HG02588 (cell line): ENCODE data around the gene MME.
"Not testable (repeated sequence)": the region's sequence is repeated elsewhere in the genome, so short reads cannot be mapped to it uniquely, and the experiment has no call there.

Source experiments
- ATAC-seq: cut with Tn5 transposase; IDR thresholded peaks from one replicate; pipeline ENCODE4 v1.9.1; 2021; ENCODE audit warnings: mild to moderate bottlenecking, moderate library complexity; ENCODE audit not compliant: unreplicated experiment

The MME gene

GRCh38 chr3:155190691-155191090 is 110.6 kb downstream of the MME start:
- no peak for ATAC-seq

GRCh38 chr3:155192957-155193746 is 113.0 kb downstream of the MME start:
- no peak for ATAC-seq

- no peak for ATAC-seq
Measured at GRCh38 chr3:155193868-155194267, 113.7 kb downstream of the MME start.

GRCh38 chr3:155194973-155195957 is 115.1 kb downstream of the MME start:
- ATAC-seq, result no peak

DNA sequence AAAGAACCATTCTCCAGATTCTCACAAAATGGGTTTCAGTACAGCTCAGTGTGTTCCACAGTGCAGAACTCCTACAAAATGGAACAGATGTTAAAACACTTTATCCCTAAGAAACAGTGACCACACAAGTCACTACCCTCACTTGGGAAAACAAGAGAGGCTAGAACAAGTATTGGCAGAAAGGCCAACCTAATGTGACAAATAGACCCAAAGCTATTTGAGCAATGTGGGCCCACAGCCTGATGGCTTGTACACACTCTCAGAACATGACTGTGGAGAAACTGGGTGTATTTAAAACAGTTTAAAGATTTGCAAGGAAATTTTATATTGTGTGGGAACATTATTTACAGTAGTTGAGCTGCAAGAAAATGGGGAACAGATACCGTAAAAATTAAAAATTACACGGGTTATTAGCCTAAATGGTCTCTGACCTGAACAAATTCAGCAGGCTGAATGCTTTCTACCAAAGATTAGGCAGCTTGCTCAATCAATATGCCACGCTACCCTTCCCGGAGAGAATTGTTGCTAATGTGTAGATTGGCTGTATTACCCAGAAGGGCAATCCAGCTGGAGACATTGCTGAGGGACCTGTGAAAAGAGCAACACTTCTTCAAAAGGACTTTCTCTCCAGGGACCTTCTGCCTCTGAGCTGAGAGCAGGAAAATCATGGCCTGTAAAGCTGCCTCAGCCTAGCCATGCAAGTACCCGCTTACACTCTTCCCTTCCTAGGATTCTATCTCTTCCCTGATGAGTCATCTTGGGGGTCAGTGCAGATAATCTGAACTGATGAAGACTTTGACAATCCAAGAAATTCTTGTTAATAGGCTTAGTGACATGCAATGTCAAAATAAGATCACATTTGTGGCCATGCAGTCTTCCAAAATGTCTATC is 116.3 kb downstream of the MME start:
- no peak for ATAC-seq

GRCh38 chr3:155197786-155198185 is 117.7 kb downstream of the MME start:
- no peak for ATAC-seq

DNA sequence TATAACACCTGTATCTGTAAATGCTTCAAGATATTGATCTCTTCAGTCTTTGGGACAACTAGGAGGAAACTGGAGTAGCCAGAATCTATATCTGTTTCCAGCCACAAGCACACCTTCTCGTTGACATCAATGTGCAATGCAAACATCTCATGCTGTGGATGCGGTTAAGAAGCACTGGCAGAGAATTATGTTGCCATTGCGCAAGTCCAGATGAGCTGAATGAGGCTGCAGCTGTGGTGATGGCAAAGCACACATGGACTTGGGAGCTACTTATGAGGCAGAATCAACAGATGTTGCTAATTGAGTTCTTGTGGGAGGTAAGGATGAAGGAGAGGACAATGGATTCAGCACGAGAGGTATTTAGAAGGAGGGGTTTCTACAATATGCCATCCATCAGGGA is 122.5 kb downstream of the MME start:
- ATAC-seq, result no peak

GRCh38 chr3:155204851-155205250 is 124.7 kb downstream of the MME start:
- ATAC-seq, result no peak

- ATAC-seq, result no peak
Measured at GRCh38 chr3:155208183-155208800, 128.2 kb downstream of the MME start.

DNA sequence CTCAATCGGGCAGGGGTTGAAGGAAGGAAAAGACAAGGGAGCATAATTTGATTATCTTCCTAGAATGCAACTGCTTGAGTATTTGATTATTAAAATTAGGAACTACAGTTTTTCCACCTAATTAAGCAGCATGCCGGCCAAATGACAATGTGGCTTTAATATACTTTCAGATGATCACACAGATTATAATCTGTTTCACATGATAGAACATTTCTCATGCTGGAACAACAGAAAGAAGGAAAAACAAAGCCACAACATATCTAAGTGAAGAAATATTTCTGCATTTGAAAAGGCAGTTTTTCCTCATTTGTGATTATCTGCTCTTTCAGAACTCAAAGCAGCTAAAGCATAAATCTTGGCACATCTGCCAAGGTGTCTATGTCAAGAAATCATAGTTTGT is 130.6 kb downstream of the MME start:
- no peak for ATAC-seq

DNA sequence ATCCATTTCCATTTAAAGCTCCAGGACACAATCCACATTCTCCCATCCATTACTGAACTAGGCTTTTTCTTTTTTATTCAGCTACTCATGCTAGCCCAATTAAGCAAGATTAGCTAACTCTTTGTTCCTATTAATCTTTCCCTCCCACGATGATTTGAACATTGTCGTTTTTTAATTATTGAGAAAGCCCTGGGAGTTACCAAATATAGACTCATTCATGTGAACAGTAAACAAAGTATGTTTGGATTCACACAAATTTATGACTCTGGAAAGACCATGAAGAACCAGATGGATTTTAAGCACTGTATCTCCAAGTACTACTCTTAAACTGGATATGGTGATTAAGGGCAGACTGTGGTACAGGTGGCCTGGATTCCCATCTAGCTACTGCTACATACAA is 131.1 kb downstream of the MME start:
- no peak for ATAC-seq

GRCh38 chr3:155211940-155212339 is 131.8 kb downstream of the MME start:
- no peak for ATAC-seq

DNA sequence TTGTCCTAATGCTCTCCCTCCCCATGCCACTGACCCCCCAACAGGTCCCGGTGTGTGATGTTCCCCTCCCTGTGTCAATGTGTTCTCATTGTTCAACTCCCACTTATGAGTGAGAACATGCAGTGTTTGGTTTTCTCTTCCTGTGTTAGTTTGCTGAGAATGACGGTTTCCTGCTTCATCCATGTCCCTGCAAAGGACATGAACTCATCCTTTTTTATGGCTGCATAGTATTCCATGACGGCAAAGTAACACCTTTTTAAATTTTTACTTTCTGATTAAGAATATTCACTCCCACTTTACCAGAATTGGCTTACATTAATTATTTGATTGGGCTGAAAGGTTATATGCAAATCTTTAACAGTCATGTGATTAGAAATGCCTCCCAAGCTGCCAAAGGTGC is 135.9 kb downstream of the MME start:
- not testable (repeated sequence) for ATAC-seq

DNA sequence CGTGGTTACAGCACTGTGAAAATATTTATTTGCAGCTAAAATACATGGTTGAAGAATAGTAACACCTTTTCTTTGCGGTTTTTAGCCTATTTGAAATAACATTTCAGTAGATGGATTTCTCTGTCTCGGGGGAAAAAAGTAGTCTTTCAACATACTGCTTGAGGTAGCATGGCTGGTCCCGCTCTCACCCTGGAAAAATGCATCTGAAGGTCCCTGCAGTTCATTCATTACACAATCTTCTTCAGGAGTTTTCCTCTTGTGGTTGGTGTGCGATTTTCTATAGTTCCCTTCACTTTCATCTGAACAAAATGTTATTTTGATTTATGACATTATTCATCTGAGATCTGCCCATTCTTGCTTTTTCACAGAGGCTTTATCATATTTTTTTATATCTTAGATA is 137.5 kb downstream of the MME start:
- no peak for ATAC-seq

DNA sequence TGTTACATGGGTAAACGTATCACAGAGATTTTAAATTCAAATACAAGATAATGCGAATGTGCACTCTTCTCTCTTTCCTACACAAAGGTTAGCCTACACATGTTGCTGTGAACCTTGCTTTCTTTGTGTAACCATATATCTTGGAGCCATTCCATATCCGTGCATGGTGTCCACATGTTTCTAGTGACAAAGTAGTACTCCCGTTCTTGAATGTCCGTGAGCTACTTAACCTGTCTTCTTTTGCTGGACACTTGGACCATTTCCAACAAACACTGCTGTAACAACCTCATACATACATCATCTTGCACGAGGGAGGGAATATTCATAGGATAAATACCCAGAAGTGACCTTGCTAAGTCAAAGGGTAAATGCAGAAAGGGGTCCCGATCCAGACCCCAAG is 138.3 kb downstream of the MME start:
- ATAC-seq, result no peak

GRCh38 chr3:155219106-155219505 is 139.0 kb downstream of the MME start:
- no peak for ATAC-seq

DNA sequence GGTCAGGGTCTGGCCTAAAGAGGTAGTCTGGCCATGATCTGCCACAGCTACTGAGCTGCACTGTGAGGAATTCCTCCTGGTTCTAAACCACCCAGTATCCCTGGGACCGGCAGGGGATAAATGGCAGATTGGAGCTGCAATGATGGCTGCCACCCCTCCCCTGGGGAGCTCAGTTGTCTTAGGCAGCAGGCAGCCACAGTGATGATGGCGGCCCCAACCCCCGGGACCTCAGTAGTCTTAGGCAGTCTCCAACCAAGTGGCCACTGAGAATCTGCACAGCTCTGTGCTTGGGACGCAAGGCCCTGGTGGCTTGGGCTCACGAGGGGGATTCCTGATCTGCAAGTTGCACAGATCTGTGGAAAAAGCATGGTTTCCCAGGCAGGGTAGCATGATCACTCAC is 145.3 kb downstream of the MME start:
- no peak for ATAC-seq

- ATAC-seq, result no peak
Measured at GRCh38 chr3:155227141-155227540, 147.0 kb downstream of the MME start.

DNA sequence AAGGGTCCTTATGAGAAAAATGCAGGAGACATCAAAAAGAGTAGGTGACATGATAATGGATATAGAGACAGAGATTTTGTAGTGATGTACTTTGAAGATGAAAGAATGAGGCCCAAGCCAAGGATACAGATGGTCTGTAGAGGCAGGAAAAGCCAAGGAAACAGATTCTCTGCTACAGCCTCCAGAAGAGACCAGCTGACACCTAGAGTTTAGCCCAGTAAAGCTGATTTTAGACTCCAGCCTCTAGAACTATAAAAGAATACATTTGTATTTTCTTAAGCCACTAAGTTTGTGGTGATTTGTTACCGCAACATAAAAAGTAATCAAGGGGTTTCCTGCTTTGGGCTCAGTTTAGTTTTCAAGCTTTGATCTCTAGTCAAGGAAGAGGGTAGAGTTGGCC is 148.6 kb downstream of the MME start:
- no peak for ATAC-seq

- no peak for ATAC-seq
Measured at GRCh38 chr3:155229086-155229485, 149.0 kb downstream of the MME start.

GRCh38 chr3:155230382-155230781 is 150.3 kb downstream of the MME start:
- no peak for ATAC-seq
